NCI-H2171 treated with DMSO at 0.1 percent for 48 hours (cell line): ENCODE data around the gene FAM181A.

Source experiments
- DNase-seq: peaks from one replicate; lab custom pipeline; 2025; lab: John Stamatoyannopoulos, UW

Gene FAM181A

GRCh38 chr14:93978735-93979134, 51.6 kb downstream of the FAM181A start:
- no peak for DNase-seq
